Epithelial cell of proximal tubule (primary cell): Measurements from ENCODE around the gene YKT6. TPM values are rescaled to one million over a fixed set of nuclear protein-coding genes. Genes with fewer than 3 reads are reported as not detected.

ENCODE experiments used
- DNase-seq: peaks from one replicate; pipeline ENCODE4 v3.0.0-alpha.2; 2011; ENCODE audit warnings: low read depth
- H3K4me3 ChIP-seq: 2 replicates; pipeline ENCODE4 v1.5.1; 2011; ENCODE audit warnings: low read depth, mild to moderate bottlenecking, low read length
- total RNA-seq: library from RNA; depleted of rRNA; stranded (reverse); fragments of >200 nt; gene quantifications from 2 replicates; pipeline ENCODE4 v1.2.3, GENCODE V29; 2015
- TF ChIP-seq, protein P1 (sequence below): conservative IDR thresholded peaks from 2 replicates; pipeline ENCODE4 v1.5.1; 2012; ENCODE audit warnings: low read depth, mild to moderate bottlenecking, low read length

Gene YKT6
- total RNA-seq, 1 donor from 2014 or later, result 79.3 TPM

- no peak for DNase-seq
These were observed 27.1 kb downstream of the YKT6 start for GRCh38 chr7:44227911-44228310.

GRCh38 chr7:44228571-44229350 is 28.0 kb downstream of the YKT6 start:
- DNase-seq, result no peak
- TF ChIP-seq, protein P1, sequence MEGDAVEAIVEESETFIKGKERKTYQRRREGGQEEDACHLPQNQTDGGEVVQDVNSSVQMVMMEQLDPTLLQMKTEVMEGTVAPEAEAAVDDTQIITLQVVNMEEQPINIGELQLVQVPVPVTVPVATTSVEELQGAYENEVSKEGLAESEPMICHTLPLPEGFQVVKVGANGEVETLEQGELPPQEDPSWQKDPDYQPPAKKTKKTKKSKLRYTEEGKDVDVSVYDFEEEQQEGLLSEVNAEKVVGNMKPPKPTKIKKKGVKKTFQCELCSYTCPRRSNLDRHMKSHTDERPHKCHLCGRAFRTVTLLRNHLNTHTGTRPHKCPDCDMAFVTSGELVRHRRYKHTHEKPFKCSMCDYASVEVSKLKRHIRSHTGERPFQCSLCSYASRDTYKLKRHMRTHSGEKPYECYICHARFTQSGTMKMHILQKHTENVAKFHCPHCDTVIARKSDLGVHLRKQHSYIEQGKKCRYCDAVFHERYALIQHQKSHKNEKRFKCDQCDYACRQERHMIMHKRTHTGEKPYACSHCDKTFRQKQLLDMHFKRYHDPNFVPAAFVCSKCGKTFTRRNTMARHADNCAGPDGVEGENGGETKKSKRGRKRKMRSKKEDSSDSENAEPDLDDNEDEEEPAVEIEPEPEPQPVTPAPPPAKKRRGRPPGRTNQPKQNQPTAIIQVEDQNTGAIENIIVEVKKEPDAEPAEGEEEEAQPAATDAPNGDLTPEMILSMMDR, result no peak
- H3K4me3 ChIP-seq, result no peak overlapping the region

More at GRCh38 chr7:44227911-44228310, 27.1 kb downstream of the YKT6 start:
- TF ChIP-seq, protein P1, result no peak
- no peak overlapping the region for H3K4me3 ChIP-seq

DNA sequence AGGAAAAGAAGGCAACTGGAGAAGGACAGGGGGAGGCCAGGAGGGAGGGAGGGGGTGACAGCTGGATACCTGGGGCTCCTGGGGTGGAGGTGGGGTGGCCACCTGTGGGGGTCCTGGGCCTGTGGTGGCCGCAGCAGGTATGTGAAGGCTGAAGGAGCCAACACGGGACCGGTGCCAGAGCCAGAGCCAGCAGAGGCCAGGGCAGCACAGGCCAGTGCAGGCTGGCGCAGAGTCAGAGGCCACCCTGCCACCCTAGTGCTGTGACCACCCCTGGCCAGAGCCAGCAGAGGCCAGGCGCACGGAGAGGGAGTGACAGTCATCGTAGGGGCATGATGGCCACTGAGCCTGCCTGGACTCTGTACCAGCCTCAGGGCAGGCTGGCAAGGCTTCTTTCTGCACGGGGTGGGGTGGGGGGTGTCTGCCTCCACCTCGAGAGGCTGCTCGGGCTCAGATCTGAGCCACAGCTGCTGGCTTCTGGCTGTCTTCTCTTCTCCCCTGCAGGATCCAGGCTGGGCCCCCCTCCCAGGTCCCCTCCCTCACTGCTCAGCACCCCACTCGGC is 28.8 kb downstream of the YKT6 start:
- DNase-seq, result no peak
- no peak overlapping the region for H3K4me3 ChIP-seq
- TF ChIP-seq, protein P1, result no peak

DNA sequence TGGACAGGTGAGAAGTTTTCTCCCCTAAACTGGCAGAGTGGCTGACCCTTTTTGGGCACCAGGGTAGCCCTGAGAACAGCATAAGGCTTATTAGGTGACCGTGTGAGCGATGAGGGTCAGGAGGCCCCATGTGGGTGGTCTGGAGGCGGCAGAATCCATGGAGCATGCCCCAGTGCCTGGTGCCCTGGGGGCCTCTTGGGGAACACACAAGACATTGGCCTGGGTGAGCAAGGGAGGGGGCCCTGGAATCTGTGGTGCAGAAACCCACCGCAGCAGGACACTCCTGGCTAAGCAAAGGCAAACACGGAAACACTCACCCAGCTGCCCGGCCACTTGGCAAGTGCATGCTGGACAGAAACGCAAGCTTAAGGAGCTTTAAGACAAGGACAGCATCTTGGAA is 29.5 kb downstream of the YKT6 start:
- TF ChIP-seq, protein P1, result no peak
- no peak overlapping the region for H3K4me3 ChIP-seq
- no peak for DNase-seq

DNA sequence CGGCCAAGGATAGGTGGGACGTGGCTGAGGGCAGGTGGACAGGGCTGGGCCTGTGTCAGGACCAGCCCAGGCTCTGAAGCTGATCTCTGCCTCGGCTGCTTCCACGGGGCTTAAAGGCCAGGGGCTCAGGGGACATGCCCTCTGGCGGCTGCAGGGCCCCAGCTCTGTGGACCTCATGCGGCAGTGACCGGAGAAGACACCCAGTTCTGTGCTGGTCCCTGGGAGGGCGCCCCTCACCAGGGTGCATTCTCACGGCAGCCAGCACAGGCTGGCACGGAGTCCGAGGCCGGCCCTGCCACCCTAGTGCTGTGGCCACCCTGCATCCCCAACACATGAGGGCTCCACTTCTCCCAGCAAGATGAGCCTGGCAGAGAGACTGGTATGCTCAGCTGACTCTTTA is 30.3 kb downstream of the YKT6 start:
- DNase-seq, result no peak
- TF ChIP-seq, protein P1, result no peak
- no peak overlapping the region for H3K4me3 ChIP-seq

GRCh38 chr7:44232396-44232795 is 31.6 kb downstream of the YKT6 start:
- no peak for DNase-seq
- TF ChIP-seq, protein P1, result no peak
- H3K4me3 ChIP-seq, result no peak overlapping the region
